ENCODE data around the gene ADARB1.
"Not testable (repeated sequence)": the region's sequence is repeated elsewhere in the genome, so short reads cannot be mapped to it uniquely, and the experiment has no call there.

The ADARB1 gene

DNA sequence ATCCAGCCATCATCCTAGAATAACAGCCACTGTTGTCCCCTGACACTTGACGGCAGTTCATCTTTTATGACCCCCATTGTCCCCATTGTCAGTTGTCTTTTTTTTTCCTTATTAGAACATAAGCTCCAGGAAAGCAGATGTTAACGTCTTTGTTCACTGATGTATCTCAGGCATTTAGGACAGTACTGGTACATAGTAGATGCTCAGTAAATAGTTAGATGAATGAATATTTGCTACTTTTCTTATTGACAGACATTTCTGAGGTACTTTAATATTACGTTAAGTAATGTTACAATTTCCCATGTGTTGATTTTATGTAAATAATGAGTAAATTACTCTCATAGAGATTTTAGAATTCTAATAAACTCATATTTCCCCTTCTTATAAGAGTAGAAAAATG is 69.5 kb downstream of the ADARB1 start:
- no peak overlapping the region for H3K27ac ChIP-seq
- TF ChIP-seq, protein P1, sequence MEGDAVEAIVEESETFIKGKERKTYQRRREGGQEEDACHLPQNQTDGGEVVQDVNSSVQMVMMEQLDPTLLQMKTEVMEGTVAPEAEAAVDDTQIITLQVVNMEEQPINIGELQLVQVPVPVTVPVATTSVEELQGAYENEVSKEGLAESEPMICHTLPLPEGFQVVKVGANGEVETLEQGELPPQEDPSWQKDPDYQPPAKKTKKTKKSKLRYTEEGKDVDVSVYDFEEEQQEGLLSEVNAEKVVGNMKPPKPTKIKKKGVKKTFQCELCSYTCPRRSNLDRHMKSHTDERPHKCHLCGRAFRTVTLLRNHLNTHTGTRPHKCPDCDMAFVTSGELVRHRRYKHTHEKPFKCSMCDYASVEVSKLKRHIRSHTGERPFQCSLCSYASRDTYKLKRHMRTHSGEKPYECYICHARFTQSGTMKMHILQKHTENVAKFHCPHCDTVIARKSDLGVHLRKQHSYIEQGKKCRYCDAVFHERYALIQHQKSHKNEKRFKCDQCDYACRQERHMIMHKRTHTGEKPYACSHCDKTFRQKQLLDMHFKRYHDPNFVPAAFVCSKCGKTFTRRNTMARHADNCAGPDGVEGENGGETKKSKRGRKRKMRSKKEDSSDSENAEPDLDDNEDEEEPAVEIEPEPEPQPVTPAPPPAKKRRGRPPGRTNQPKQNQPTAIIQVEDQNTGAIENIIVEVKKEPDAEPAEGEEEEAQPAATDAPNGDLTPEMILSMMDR (IDR thresholded peaks at IDR 0.05): no peak
- TF ChIP-seq ZFX (IDR thresholded peaks at IDR 0.05; ENCODE audit: borderline replicate concordance): no peak

DNA sequence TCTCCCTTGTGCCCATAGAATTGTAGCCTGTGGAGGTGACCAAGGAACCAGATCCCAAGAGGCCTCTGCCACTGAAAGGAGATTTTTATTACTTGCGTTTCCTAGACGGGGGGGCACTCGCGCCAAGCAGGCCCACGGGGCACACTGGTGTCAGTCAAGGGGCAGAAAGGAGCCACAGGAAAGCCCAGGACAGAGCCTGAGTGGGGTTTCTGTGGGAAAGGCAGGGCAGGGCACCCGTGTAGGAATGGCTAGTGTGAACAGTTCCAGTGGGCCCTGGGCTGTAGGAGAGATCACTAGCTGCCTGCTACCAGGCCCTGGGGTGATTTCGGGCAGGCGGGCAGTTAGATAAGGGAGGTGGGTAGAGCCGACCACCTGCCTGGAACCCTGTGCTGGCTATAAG is 70.8 kb downstream of the ADARB1 start:
- H3K27ac ChIP-seq: no peak overlapping the region
- TF ChIP-seq, protein P1 (IDR thresholded peaks at IDR 0.05): no peak
- TF ChIP-seq ZFX (IDR thresholded peaks at IDR 0.05; ENCODE audit: borderline replicate concordance): no peak

DNA sequence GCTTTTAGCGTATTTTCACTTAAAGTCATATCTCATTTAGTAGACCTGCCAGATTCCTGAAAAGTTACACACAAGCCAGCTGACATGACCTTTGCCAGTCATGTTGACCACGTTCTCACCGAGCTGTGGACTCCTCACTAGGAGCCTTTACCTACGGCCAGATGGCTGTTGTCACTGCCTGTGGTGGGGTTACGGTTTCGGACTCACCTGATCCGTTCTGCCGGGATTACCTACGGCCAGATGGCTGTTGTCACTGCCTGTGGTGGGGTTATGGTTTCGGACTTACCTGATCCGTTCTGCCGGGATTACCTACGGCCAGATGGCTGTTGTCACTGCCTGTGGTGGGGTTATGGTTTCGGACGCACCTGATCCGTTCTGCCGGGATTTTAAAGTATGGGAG is 71.5 kb downstream of the ADARB1 start:
- H3K27ac ChIP-seq: not testable (repeated sequence)

DNA sequence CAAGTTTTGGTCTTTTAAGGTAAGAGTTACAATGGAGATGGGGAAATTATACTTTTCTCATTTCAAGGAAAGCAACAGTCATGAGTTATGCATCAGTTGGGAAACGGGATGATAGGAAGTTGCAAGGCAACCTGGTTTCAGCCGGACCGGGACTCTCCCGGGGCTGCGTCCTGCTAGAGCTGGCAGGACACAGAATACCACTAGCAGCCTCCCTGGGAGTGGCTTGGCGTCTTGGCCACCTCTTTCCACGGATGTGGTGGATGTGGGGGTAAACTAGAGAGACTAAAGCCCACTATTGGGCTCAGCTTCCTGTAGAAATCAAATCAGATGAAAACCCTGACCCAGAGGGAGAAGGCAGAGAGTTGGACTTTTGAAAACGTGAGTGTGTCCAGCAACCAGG is 71.9 kb downstream of the ADARB1 start:
- TF ChIP-seq ZFX (IDR thresholded peaks at IDR 0.05; ENCODE audit: borderline replicate concordance): no peak
- TF ChIP-seq, protein P1 (IDR thresholded peaks at IDR 0.05): no peak
- no peak overlapping the region for H3K27ac ChIP-seq

DNA sequence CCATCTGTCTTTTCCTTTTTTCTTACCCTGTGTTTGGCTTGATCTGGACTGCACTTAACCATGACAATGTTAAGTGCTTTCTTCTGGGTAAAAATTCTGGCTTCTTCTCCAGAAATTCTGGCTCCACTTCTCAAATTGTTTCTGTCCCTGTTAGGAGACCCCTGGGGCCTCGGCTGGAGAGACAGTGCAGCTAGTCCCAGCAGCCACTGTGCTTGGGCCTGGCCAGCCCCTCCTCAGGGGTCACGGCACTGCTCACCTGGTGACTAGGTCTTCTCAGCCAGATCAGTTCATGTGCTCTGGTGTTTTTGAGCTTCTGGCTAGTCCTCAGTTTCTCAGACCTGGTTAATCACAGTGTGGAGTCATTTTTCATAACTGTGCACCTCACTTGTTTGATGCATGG is 72.4 kb downstream of the ADARB1 start:
- no peak overlapping the region for H3K27ac ChIP-seq
- TF ChIP-seq ZFX (IDR thresholded peaks at IDR 0.05; ENCODE audit: borderline replicate concordance): no peak
- TF ChIP-seq, protein P1 (IDR thresholded peaks at IDR 0.05): no peak

DNA sequence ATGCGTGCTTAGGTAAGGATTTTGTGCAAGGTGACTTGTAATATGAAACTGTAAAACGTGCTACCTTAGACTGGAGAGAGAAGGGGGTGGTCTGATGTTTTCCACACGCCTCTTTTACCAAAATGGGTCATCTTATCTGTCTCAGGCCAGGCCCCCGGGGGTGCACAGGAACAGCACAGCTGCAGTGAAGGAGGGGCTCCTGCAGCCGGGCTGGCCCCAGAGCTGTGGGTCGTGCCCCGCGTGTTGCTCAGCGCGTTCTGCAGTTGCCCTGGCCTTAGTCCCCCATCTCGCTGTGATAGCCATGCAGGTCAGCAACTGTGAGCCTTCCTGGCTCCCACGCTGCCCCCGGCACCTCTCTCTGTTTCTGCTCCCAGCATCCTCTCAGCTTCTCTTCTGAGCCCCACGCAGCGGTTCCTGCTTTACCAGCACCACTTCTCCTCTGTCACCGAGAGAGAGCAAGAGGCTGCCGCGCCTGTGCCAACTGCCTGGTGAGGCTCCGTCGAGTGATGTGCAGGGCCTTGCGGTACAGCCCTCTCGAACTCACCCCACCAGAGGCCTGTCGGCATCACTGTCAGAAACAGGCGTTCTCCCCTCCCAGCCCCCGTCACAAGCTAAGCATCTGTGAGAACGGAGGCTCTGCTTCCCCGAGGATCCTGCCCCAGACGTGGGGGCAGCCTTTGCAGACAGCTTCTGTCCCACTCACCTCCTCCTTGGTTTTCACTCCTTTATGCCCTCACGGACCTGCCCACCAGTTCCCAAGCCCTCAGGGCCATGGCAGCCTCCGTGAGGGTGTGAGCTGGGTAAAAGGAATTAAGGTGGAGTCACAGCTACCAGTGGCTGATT is 73.3 kb downstream of the ADARB1 start:
- H3K27ac ChIP-seq: no peak overlapping the region
- TF ChIP-seq, protein P1 (IDR thresholded peaks at IDR 0.05): no peak
- no peak for TF ChIP-seq ZFX (IDR thresholded peaks at IDR 0.05; ENCODE audit: borderline replicate concordance)

DNA sequence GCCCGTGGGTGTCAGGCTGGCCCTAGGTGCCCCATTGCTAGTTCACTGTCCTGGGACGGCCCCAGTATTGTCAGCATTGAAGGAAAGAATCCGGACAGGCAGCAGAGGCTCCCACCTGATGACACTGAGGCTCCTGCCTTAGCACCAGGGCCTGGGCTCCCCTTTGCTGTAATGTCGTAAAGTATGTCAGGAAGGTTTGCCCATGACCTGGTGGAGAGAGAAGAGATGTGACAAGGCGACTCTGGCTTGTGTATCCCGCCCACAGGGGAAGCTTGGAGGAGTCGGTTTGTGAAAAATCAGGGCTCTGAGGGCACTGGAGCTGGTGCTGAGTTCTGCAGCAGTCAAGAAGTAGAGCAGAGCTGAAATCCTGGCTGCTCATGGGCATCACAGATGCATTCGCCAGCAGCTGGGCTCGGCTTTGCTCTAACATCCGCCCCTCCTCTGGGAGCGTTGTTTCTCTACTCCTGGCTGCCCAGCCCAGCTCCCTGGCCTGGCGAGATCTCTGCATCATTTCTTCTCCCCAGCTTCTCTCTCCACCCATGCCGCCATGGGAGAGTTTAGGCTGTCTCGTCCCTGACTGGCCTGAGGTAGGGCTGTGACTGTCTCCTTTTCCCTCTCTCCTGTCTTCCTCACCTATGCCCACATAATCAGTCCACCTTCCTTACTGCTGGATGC is 74.1 kb downstream of the ADARB1 start:
- H3K27ac ChIP-seq: no peak overlapping the region
- TF ChIP-seq ZFX (IDR thresholded peaks at IDR 0.05; ENCODE audit: borderline replicate concordance): no peak
- TF ChIP-seq, protein P1 (IDR thresholded peaks at IDR 0.05): no peak

Data from 22Rv1 (cell line).